ENCODE measurements around the gene SLC7A8. TPM values are rescaled to one million over a fixed set of nuclear protein-coding genes. Genes with fewer than 3 reads are reported as not detected.
"Not testable (repeated sequence)": the region's sequence is repeated elsewhere in the genome, so short reads cannot be mapped to it uniquely, and the experiment has no call there.

Gene SLC7A8
- total RNA-seq, 4 donors from 2014 or later = 26.2 to 41.4 (median 37.5) TPM

GRCh38 chr14:23206422-23207145 is 23.1 kb upstream of the SLC7A8 start:
- 74 to 76% methylated on average over 3 of the region's 3 CpGs for WGBS, 2 donors
- Histone ChIP-seq H3K36me3 (no peaks in the 10 kb centered on the region), H3K4me3 (no peak overlapping the region), H3K9me3 (no peaks in the 10 kb centered on the region), H3K27me3 (no peaks in the 10 kb centered on the region), H3K4me1 (no peaks in the 10 kb centered on the region), H3K27ac (no peak overlapping the region)
- TF ChIP-seq POLR2A (IDR thresholded peaks at IDR 0.05) (no peak), CTCF (IDR thresholded peaks at IDR 0.05) (no peak), EP300 (IDR thresholded peaks at IDR 0.05) (no peak)
- DNase-seq (ENCODE audit: low spot score in 2 of 2) = no peak

DNA sequence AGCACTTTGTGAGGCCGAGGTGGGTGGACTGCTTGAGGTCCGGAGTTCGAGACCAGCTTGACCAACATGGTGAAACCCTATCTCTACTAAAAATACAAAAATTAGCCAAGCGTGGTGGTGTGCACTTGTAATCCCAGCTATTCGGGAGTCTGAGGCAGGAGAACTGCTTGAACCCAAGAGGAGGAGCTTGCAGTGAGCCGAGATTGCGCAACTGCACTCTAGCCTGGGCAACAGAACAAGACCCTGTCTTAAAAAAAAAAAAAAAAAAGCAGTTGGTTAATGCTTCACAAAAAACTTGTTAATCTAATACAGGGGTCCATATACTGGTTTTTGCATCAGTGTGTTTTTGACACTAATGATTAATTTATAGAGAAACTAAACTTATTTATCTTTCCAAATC is 18.5 kb upstream of the SLC7A8 start:
- 92 to 97% methylated on average over 7 of the region's 7 CpGs for WGBS, 2 donors
- no peak overlapping the region for H3K27ac ChIP-seq
- H3K27me3 ChIP-seq = no peaks in the 10 kb centered on the region
- no peaks in the 10 kb centered on the region for H3K36me3 ChIP-seq
- no peak for DNase-seq (ENCODE audit: low spot score in 2 of 2)
- H3K4me1 ChIP-seq = no peaks in the 10 kb centered on the region
- no peaks in the 10 kb centered on the region for H3K9me3 ChIP-seq
- TF ChIP-seq POLR2A (IDR thresholded peaks at IDR 0.05) (no peak), EP300 (IDR thresholded peaks at IDR 0.05) (no peak)
- H3K4me3 ChIP-seq = no peak overlapping the region

- not testable (repeated sequence) for H3K4me1 ChIP-seq; H3K27me3 ChIP-seq; H3K9me3 ChIP-seq; H3K27ac ChIP-seq; H3K4me3 ChIP-seq; H3K36me3 ChIP-seq; DNase-seq (ENCODE audit: low spot score in 2 of 2)
- WGBS, 2 donors = 88 to 94% methylated on average over 1 of the region's 1 CpG
Measured at GRCh38 chr14:23199141-23199540, 15.7 kb upstream of the SLC7A8 start.

GRCh38 chr14:23196487-23196886 is 13.0 kb upstream of the SLC7A8 start:
- not testable (repeated sequence) for DNase-seq (ENCODE audit: low spot score in 2 of 2); H3K9me3 ChIP-seq; H3K27ac ChIP-seq

GRCh38 chr14:23195552-23196101 is 12.2 kb upstream of the SLC7A8 start:
- H3K36me3 ChIP-seq = no peaks in the 10 kb centered on the region
- TF ChIP-seq CTCF (IDR thresholded peaks at IDR 0.05) (no peak), EP300 (IDR thresholded peaks at IDR 0.05) (no peak), POLR2A (IDR thresholded peaks at IDR 0.05) (no peak)
- H3K4me3 ChIP-seq = no peak overlapping the region
- H3K4me1 ChIP-seq = no peaks in the 10 kb centered on the region
- 72 to 74% methylated on average over 7 of the region's 7 CpGs for WGBS, 2 donors
- DNase-seq (ENCODE audit: low spot score in 2 of 2) = no peak
- H3K27ac ChIP-seq = no peak overlapping the region
- H3K27me3 ChIP-seq = no peaks in the 10 kb centered on the region
- H3K9me3 ChIP-seq = no peaks in the 10 kb centered on the region

More at GRCh38 chr14:23196487-23196886, 13.0 kb upstream of the SLC7A8 start:
- H3K36me3 ChIP-seq, H3K4me1 ChIP-seq, H3K27me3 ChIP-seq, H3K4me3 ChIP-seq: not testable (repeated sequence)
- 78 to 93% methylated on average over 2 of the region's 2 CpGs for WGBS, 2 donors

DNA sequence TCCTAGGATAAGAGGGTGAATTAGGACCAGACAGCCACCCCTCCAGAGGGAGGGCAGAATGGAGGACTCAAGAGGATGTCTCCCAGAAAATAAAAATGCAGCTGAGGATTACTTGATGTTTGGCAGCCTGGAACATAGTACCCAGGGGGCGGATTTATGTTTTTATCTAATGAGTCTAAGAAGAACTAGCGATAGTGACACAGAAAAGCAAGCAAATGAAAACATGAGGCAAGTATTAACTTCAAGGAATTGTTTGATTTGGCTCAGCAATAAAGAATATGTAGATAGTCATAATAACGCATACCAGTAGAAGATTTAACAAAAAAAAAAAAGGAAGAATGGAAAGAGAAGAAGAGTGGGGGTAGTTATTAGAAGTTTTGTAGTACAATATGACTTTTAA is 10.0 kb upstream of the SLC7A8 start:
- H3K27ac ChIP-seq = no peak overlapping the region
- 52 to 55% methylated on average over 3 of the region's 3 CpGs for WGBS, 2 donors

More for the DNA sequence above, 10.0 kb upstream of the SLC7A8 start:
- no peaks in the 10 kb centered on the region for H3K36me3 ChIP-seq
- H3K4me3 ChIP-seq = no peak overlapping the region
- H3K4me1 ChIP-seq = no peaks in the 10 kb centered on the region
- TF ChIP-seq CTCF (IDR thresholded peaks at IDR 0.05) (no peak), EP300 (IDR thresholded peaks at IDR 0.05) (no peak), POLR2A (IDR thresholded peaks at IDR 0.05) (no peak)
- no peaks in the 10 kb centered on the region for H3K9me3 ChIP-seq
- H3K27me3 ChIP-seq = no peaks in the 10 kb centered on the region
- DNase-seq (ENCODE audit: low spot score in 2 of 2) = no peak

Data from tibial nerve (tissue), 4 donors.